GM19438 (cell line): ENCODE results near the gene TMEM151B.

Experiments
- ATAC-seq: cut with Tn5 transposase; IDR thresholded peaks from one replicate; pipeline ENCODE4 v1.9.1; 2021; ENCODE audit warnings: low read depth; ENCODE audit not compliant: unreplicated experiment

Gene TMEM151B

GRCh38 chr6:44232676-44233566 is 37.3 kb upstream of the TMEM151B start:
- ATAC-seq: no peak

GRCh38 chr6:44233567-44234100 is 36.6 kb upstream of the TMEM151B start:
- no peak for ATAC-seq

- no peak for ATAC-seq
Observed at GRCh38 chr6:44234101-44235025, 35.9 kb upstream of the TMEM151B start.

GRCh38 chr6:44235269-44235668 is 35.0 kb upstream of the TMEM151B start:
- no peak for ATAC-seq

- no peak for ATAC-seq
Observed at GRCh38 chr6:44235891-44236516, 34.2 kb upstream of the TMEM151B start.

GRCh38 chr6:44237021-44237812 is 33.0 kb upstream of the TMEM151B start:
- peak; percentile 61 for ATAC-seq

- peak; percentile 83 for ATAC-seq
Observed at GRCh38 chr6:44237813-44238433, 32.3 kb upstream of the TMEM151B start.

- no peak for ATAC-seq
Observed at GRCh38 chr6:44238687-44239350, 31.4 kb upstream of the TMEM151B start.

- no peak for ATAC-seq
Observed at GRCh38 chr6:44243345-44243744, 26.9 kb upstream of the TMEM151B start.

GRCh38 chr6:44245391-44245911 is 24.8 kb upstream of the TMEM151B start:
- ATAC-seq: no peak

- peak; percentile 56 for ATAC-seq
Observed at GRCh38 chr6:44245912-44246662, 24.2 kb upstream of the TMEM151B start.

- peak; percentile 53 for ATAC-seq
Observed at GRCh38 chr6:44246663-44247337, 23.4 kb upstream of the TMEM151B start, which contains the start of gene HSP90AB1. Gene HSP90AB1 (plus strand): TSS chr6:44247101. CDS start chr6:44248630, 1,529 bp downstream.

- peak; percentile 30 for ATAC-seq
Observed at GRCh38 chr6:44247338-44248302, 22.6 kb upstream of the TMEM151B start.

- ATAC-seq: no peak
Observed at GRCh38 chr6:44248579-44248978, 21.7 kb upstream of the TMEM151B start.

- ATAC-seq: no peak
Observed at GRCh38 chr6:44249082-44249748, 21.0 kb upstream of the TMEM151B start.
